ENCODE measurements around the gene TMCO4. TPM values are rescaled to one million over a fixed set of nuclear protein-coding genes. Genes with fewer than 3 reads are reported as not detected.

TMCO4 gene
- total RNA-seq, 1 donor from 2014 or later = 18.6 TPM

GRCh38 chr1:19682901-19683300 lies 116.8 kb downstream of the TMCO4 start:
- Mint-ChIP-seq H3K9me3 (ENCODE audit: low read depth) (no peaks in the 10 kb centered on the region), H3K4me3 (ENCODE audit: low read depth) (no peak overlapping the region), H3K36me3 (ENCODE audit: insufficient read depth) (peaks cover 2% of the 10 kb centered on the region), H3K27me3 (peaks cover 3% of the 10 kb centered on the region), H3K27ac (no peak overlapping the region), H3K4me1 (ENCODE audit: low read depth) (no peaks in the 10 kb centered on the region)
- no peak for TF ChIP-seq CTCF (IDR thresholded peaks at IDR 0.05; ENCODE audit: unreplicated experiment)
- no peak for DNase-seq (ENCODE audit: low spot score, unreplicated experiment)

GRCh38 chr1:19682257-19682656 lies 117.5 kb downstream of the TMCO4 start:
- no peak for DNase-seq (ENCODE audit: low spot score, unreplicated experiment)
- H3K36me3 Mint-ChIP-seq (ENCODE audit: insufficient read depth) = peaks cover 2% of the 10 kb centered on the region
- H3K4me1 Mint-ChIP-seq (ENCODE audit: low read depth) = no peaks in the 10 kb centered on the region
- H3K27me3 Mint-ChIP-seq = peaks cover 6% of the 10 kb centered on the region
- H3K4me3 Mint-ChIP-seq (ENCODE audit: low read depth) = no peak overlapping the region
- no peak for TF ChIP-seq CTCF (IDR thresholded peaks at IDR 0.05; ENCODE audit: unreplicated experiment)
- no peaks in the 10 kb centered on the region for H3K9me3 Mint-ChIP-seq (ENCODE audit: low read depth)
- H3K27ac Mint-ChIP-seq = no peak overlapping the region

GRCh38 chr1:19680644-19681043 lies 119.1 kb downstream of the TMCO4 start:
- no peaks in the 10 kb centered on the region for H3K4me1 Mint-ChIP-seq (ENCODE audit: low read depth)
- H3K27ac Mint-ChIP-seq = no peak overlapping the region
- H3K9me3 Mint-ChIP-seq (ENCODE audit: low read depth) = no peaks in the 10 kb centered on the region
- H3K36me3 Mint-ChIP-seq (ENCODE audit: insufficient read depth) = no peaks in the 10 kb centered on the region
- DNase-seq (ENCODE audit: low spot score, unreplicated experiment) = no peak
- TF ChIP-seq CTCF (IDR thresholded peaks at IDR 0.05; ENCODE audit: unreplicated experiment) = no peak
- H3K4me3 Mint-ChIP-seq (ENCODE audit: low read depth) = no peak overlapping the region
- H3K27me3 Mint-ChIP-seq = peaks cover 22% of the 10 kb centered on the region

- H3K4me3 Mint-ChIP-seq (ENCODE audit: low read depth) = no peak overlapping the region
- no peak for DNase-seq (ENCODE audit: low spot score, unreplicated experiment)
- peaks cover 30% of the 10 kb centered on the region for H3K27me3 Mint-ChIP-seq
- H3K27ac Mint-ChIP-seq = no peak overlapping the region
- no peaks in the 10 kb centered on the region for H3K4me1 Mint-ChIP-seq (ENCODE audit: low read depth)
- no peak for TF ChIP-seq CTCF (IDR thresholded peaks at IDR 0.05; ENCODE audit: unreplicated experiment)
- H3K36me3 Mint-ChIP-seq (ENCODE audit: insufficient read depth) = no peaks in the 10 kb centered on the region
- H3K9me3 Mint-ChIP-seq (ENCODE audit: low read depth) = no peaks in the 10 kb centered on the region
Observed at GRCh38 chr1:19679691-19680090, 120.0 kb downstream of the TMCO4 start.

- H3K4me3 Mint-ChIP-seq (ENCODE audit: low read depth) = no peak overlapping the region
- H3K36me3 Mint-ChIP-seq (ENCODE audit: insufficient read depth) = no peaks in the 10 kb centered on the region
- no peaks in the 10 kb centered on the region for H3K9me3 Mint-ChIP-seq (ENCODE audit: low read depth)
- no peak overlapping the region for H3K27ac Mint-ChIP-seq
- no peak for TF ChIP-seq CTCF (IDR thresholded peaks at IDR 0.05; ENCODE audit: unreplicated experiment)
- DNase-seq (ENCODE audit: low spot score, unreplicated experiment) = no peak
- H3K27me3 Mint-ChIP-seq = peaks cover 32% of the 10 kb centered on the region
- H3K4me1 Mint-ChIP-seq (ENCODE audit: low read depth) = no peaks in the 10 kb centered on the region
Observed at GRCh38 chr1:19678931-19679453, 120.7 kb downstream of the TMCO4 start.
